Karpas-422 (cell line): ENCODE results near the gene KRTAP10-8. TPM values are rescaled to one million over a fixed set of nuclear protein-coding genes. Genes with fewer than 3 reads are reported as not detected.
"Not testable (repeated sequence)": the region's sequence is repeated elsewhere in the genome, so short reads cannot be mapped to it uniquely, and the experiment has no call there.

Source experiments
- DNase-seq: peaks from one replicate; pipeline ENCODE4 v3.0.0-alpha.2; 2015
- H2AFZ ChIP-seq: fragments of 200-600 bp; sonication (generic); 2 replicates; pipeline ENCODE4 v1.6.1; 2014; ENCODE audit warnings: antibody characterized with exemption, low read length, mixed read lengths
- H3K27ac ChIP-seq: fragments of 200-600 bp; sonication (generic); 2 replicates; pipeline ENCODE4 v1.5.1; 2014; ENCODE audit warnings: mild to moderate bottlenecking, low read length, moderate library complexity
- H3K27me3 ChIP-seq: fragments of 200-600 bp; sonication (generic); 2 replicates; pipeline ENCODE4 v1.6.1; 2014; ENCODE audit warnings: low read length, mixed read lengths
- H3K36me3 ChIP-seq: fragments of 200-600 bp; sonication (generic); 2 replicates; pipeline ENCODE4 v1.6.1; 2014; ENCODE audit warnings: low read length, mixed read lengths; ENCODE audit not compliant: insufficient read depth
- H3K4me1 ChIP-seq: fragments of 200-600 bp; sonication (generic); 2 replicates; pipeline ENCODE4 v1.6.1; 2014; ENCODE audit warnings: mild to moderate bottlenecking, low read length, mixed read lengths
- H3K4me2 ChIP-seq: fragments of 200-600 bp; sonication (generic); 2 replicates; pipeline ENCODE4 v1.6.1; 2014; ENCODE audit warnings: low read length, low read depth, mild to moderate bottlenecking; ENCODE audit not compliant: poor library complexity, severe bottlenecking
- H3K4me3 ChIP-seq: fragments of 200-600 bp; sonication (generic); 2 replicates; pipeline ENCODE4 v1.5.1; 2014; ENCODE audit warnings: mild to moderate bottlenecking, antibody characterized with exemption, low read length, mixed read lengths
- H3K79me2 ChIP-seq: fragments of 200-600 bp; sonication (generic); 2 replicates; pipeline ENCODE4 v1.6.1; 2014; ENCODE audit warnings: mild to moderate bottlenecking, low read length, mixed read lengths
- H3K9ac ChIP-seq: fragments of 200-600 bp; sonication (generic); 2 replicates; pipeline ENCODE4 v1.6.0; 2014; ENCODE audit warnings: low read length
- H3K9me2 ChIP-seq: fragments of 200-600 bp; sonication (generic), shearing (Covaris generic); replicated peaks from 2 replicates; pipeline ENCODE4 v1.6.0; 2014; ENCODE audit warnings: mild to moderate bottlenecking, low read length, moderate library complexity; ENCODE audit not compliant: insufficient read depth
- H3K9me3 ChIP-seq: fragments of 300-700, 200-600 bp; sonication (generic); 2 replicates; pipeline ENCODE4 v1.6.1; 2014; ENCODE audit warnings: low read length, mixed read lengths
- H4K20me1 ChIP-seq: fragments of 200-600 bp; sonication (generic); 2 replicates; pipeline ENCODE4 v1.6.1; 2014; ENCODE audit warnings: mild to moderate bottlenecking, antibody characterized with exemption, low read length, low read depth; ENCODE audit not compliant: insufficient read depth
- total RNA-seq: library from RNA; depleted of rRNA; stranded (reverse); fragments of >200 nt; shearing (Covaris generic); gene quantifications from 2 replicates; pipeline ENCODE4 v1.2.3, GENCODE V29; 2014; ENCODE audit warnings: low replicate concordance

Gene KRTAP10-8
- total RNA-seq, 1 experiment from 2014 or later, result not detected

DNA sequence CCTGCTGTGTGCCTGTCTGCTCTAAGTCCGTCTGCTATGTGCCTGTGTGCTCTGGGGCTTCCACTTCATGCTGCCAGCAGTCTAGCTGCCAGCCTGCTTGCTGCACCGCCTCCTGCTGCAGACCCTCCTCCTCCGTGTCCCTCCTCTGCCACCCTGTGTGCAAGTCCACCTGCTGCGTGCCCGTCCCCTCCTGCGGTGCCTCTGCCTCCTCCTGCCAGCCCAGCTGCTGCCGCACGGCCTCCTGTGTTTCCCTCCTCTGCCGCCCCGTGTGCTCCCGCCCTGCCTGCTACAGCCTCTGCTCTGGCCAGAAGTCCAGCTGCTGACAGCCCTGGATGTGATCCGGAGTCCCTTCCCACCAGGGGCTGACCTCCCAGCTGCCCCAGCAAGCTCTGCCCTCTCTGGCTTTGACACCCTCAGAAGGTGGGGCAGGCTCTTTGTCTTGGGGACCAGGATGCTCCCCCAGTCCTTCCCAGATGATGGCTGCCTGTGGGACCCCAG is 26.0 kb downstream of the KRTAP10-8 start:
- not testable (repeated sequence) for H4K20me1 ChIP-seq, H3K4me3 ChIP-seq, H3K9me3 ChIP-seq, H3K4me2 ChIP-seq, H3K79me2 ChIP-seq, H3K27me3 ChIP-seq, H3K4me1 ChIP-seq, H3K27ac ChIP-seq, H3K36me3 ChIP-seq, H3K9me2 ChIP-seq, DNase-seq, H3K9ac ChIP-seq, H2AFZ ChIP-seq

DNA sequence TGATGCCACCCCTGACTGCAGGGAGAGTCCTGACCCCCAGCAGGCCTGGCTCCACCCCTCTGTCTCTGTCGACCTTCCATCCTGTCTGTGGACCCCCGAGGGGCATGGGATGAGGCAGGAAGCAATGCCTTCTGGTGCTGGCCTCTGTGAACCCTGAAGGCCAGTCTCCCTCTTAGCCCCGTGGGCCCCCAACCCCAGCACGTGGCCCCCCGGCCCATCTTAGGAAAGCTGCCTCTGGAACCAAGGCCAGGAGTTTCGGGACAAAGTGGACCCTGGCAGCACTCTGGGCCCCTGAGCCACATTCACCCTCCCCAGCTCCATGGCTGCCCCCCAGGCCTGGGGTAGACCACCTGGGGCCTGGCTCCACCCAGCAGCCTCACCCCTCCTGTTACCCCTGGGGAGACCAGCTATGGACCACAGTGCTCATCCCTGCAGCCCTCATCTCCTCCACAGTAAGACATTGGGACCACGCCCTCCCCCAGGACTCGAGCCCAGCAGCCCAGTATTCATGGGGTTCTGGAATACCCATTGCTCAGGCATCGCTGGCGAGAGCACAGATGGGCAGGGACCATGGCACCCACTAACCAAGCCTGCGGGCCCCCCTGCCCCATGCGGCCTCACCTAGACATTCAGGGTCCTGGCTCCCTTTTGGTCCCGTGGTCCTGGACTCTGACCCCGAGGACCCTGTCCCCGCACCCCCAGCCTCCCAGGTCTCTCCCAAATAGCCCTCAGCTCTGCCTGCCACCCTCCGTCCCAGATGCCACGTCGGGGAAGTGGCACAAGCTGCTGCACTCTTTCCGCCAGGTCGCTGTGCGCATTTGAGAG is 26.8 kb downstream of the KRTAP10-8 start:
- not testable (repeated sequence) for H3K36me3 ChIP-seq, H3K4me1 ChIP-seq, H2AFZ ChIP-seq, H3K27ac ChIP-seq, H3K4me3 ChIP-seq, DNase-seq, H3K79me2 ChIP-seq, H3K9me2 ChIP-seq, H3K9me3 ChIP-seq, H3K27me3 ChIP-seq, H4K20me1 ChIP-seq, H3K4me2 ChIP-seq, H3K9ac ChIP-seq

DNA sequence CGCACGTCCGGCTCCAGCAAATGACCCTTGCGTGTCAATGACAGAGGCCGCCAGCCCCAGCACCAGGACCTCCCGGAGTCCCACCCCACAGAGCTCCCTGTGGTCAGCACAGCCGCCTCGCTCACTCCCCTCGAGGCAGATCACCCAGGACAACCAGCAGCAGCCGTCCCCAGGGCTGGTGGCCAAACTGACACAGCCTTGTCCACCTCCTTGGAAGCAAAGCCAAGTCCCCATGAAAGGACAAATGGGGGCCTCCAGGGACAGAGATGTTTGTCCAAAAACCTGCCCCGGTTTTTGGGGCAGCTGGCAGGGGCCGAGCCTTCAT is 27.4 kb downstream of the KRTAP10-8 start:
- H3K36me3 ChIP-seq, result no peaks in the 10 kb centered on the region
- no peak overlapping the region for H3K4me2 ChIP-seq
- H3K4me3 ChIP-seq, result no peak overlapping the region
- H3K9me2 ChIP-seq, result no peaks in the 10 kb centered on the region
- no peak for DNase-seq
- no peaks in the 10 kb centered on the region for H3K27me3 ChIP-seq
- no peak overlapping the region for H3K27ac ChIP-seq
- no peaks in the 10 kb centered on the region for H4K20me1 ChIP-seq
- H3K4me1 ChIP-seq, result no peaks in the 10 kb centered on the region
- H2AFZ ChIP-seq, result no peak overlapping the region
- H3K9ac ChIP-seq, result no peak overlapping the region
- H3K9me3 ChIP-seq, result no peaks in the 10 kb centered on the region
- no peaks in the 10 kb centered on the region for H3K79me2 ChIP-seq

DNA sequence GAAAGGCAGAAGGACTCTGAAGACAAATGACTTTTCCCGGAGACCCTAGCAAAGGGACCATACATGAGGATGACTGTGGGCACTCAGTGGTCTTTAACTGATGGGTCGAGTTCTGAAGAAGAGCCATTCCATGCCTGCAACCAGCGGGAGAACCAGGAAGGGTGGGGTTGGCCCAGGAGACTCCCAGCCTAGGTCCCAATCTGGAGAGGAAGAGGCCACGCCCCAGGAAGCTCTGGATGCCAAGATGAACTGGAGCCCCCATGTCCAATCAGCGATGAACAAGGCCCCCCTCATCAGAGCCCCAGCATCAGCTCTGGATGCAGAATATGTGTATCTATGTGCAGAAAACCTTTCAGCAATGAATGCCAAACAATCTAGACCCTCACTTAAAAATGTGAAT is 28.9 kb downstream of the KRTAP10-8 start:
- Histone ChIP-seq H3K4me1 (no peaks in the 10 kb centered on the region), H3K4me3 (no peak overlapping the region), H3K36me3 (no peaks in the 10 kb centered on the region), H3K9me2 (no peaks in the 10 kb centered on the region), H3K9me3 (peaks cover 5% of the 10 kb centered on the region; the same call in 1 of the 2 replicates), H4K20me1 (no peaks in the 10 kb centered on the region), H2AFZ (no peak overlapping the region), H3K9ac (no peak overlapping the region), H3K79me2 (no peaks in the 10 kb centered on the region), H3K4me2 (no peak overlapping the region), H3K27me3 (no peaks in the 10 kb centered on the region), H3K27ac (no peak overlapping the region)
- DNase-seq, result no peak

GRCh38 chr21:44643741-44644310 is 31.9 kb downstream of the KRTAP10-8 start:
- Histone ChIP-seq H3K4me1 (no peaks in the 10 kb centered on the region), H3K27ac (no peak overlapping the region), H3K9ac (no peak overlapping the region), H3K4me2 (no peak overlapping the region), H3K79me2 (no peaks in the 10 kb centered on the region), H3K9me2 (no peaks in the 10 kb centered on the region), H4K20me1 (no peaks in the 10 kb centered on the region), H3K27me3 (no peaks in the 10 kb centered on the region), H2AFZ (no peak overlapping the region), H3K9me3 (peaks cover 5% of the 10 kb centered on the region; the same call in 1 of the 2 replicates), H3K4me3 (no peak overlapping the region), H3K36me3 (no peaks in the 10 kb centered on the region)
- DNase-seq, result no peak

DNA sequence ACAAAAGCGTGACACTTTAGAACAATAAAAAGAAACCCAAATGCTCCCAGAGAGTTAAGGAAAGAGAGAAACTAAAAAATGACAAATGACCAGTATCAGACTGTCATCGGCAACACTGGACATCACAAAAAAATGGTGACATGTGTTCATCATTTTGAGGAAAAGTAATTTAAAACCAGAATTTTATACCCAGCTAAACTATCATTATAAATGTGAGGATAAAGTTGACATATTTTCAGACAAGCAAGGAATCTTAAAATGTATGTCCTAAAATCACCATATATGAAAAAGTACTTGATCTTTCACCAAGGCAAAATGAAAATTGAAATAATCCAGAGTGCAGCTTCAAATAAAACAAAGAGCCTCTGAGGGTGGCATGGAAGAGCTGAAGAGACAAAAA is 33.0 kb downstream of the KRTAP10-8 start:
- Histone ChIP-seq H3K27me3 (no peaks in the 10 kb centered on the region), H3K4me2 (no peak overlapping the region), H3K36me3 (no peaks in the 10 kb centered on the region), H3K79me2 (no peaks in the 10 kb centered on the region), H3K9me2 (no peaks in the 10 kb centered on the region), H3K9me3 (peaks cover 5% of the 10 kb centered on the region; the same call in 1 of the 2 replicates), H3K27ac (no peak overlapping the region), H3K4me3 (no peak overlapping the region), H3K4me1 (no peaks in the 10 kb centered on the region), H3K9ac (no peak overlapping the region), H2AFZ (no peak overlapping the region), H4K20me1 (no peaks in the 10 kb centered on the region)
- DNase-seq, result no peak

DNA sequence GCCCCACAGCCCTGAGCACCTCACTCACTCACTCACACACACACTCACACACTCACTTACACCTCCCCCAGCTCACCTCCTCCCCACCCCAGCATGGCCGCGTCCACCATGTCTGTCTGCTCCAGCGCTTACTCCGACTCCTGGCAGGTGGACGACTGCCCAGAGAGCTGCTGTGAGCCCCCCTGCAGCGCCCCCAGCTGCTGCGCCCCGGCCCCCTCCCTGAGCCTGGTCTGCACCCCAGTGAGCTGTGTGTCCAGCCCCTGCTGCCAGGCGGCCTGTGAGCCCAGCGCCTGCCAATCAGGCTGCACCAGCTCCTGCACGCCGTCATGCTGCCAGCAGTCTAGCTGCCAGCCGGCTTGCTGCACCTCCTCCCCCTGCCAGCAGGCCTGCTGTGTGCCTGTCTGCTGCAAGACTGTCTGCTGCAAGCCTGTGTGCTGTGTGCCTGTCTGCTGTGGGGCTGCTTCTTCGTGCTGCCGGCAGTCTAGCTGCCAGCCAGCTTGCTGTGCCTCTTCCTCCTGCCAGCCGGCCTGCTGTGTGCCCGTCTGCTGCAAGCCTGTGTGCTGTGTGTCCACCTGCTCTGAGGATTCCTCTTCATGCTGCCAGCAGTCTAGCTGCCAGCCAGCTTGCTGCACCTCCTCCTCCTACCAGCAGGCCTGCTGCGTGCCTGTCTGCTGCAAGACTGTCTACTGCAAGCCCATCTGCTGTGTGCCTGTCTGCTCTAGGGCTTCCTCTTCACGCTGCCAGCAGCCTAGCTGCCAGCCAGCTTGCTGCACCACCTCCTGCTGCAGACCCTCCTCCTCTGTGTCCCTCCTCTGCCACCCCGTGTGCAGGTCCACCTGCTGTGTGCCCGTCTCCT is 34.7 kb downstream of the KRTAP10-8 start, which contains the start of gene KRTAP10-11:
KRTAP10-11 (plus strand) TSS at position 49 of the 856 bp plus-strand sequence; CDS start at position 94, 45 bp downstream.
- not testable (repeated sequence) for H3K4me2 ChIP-seq, H3K27ac ChIP-seq, H3K27me3 ChIP-seq, H3K9ac ChIP-seq, H3K79me2 ChIP-seq, H3K9me2 ChIP-seq, H3K36me3 ChIP-seq, H3K4me1 ChIP-seq, DNase-seq, H4K20me1 ChIP-seq, H3K4me3 ChIP-seq, H3K9me3 ChIP-seq, H2AFZ ChIP-seq

DNA sequence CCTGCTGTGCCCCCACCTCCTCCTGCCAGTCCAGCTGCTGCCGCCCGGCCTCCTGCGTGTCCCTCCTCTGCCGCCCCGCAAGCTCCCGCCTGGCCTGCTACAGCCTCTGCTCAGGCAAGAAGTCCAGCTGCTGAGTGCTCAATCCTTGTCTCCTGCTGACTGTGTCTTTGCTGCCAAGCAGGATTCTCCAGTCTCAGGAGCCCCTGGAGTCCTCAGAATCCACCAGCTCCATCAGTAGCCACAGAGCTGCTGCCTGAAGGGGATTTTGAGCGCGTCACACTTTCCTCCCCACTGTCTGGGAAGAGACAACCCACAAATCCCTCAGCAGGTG is 35.3 kb downstream of the KRTAP10-8 start:
- no peaks in the 10 kb centered on the region for H3K79me2 ChIP-seq
- DNase-seq, result no peak
- no peak overlapping the region for H3K27ac ChIP-seq
- no peak overlapping the region for H3K4me2 ChIP-seq
- H2AFZ ChIP-seq, result no peak overlapping the region
- H3K4me3 ChIP-seq, result no peak overlapping the region
- no peaks in the 10 kb centered on the region for H3K9me2 ChIP-seq
- H3K4me1 ChIP-seq, result no peaks in the 10 kb centered on the region
- H4K20me1 ChIP-seq, result no peaks in the 10 kb centered on the region
- H3K36me3 ChIP-seq, result no peaks in the 10 kb centered on the region
- H3K27me3 ChIP-seq, result no peaks in the 10 kb centered on the region
- H3K9ac ChIP-seq, result no peak overlapping the region
- H3K9me3 ChIP-seq, result peaks cover 5% of the 10 kb centered on the region; the same call in 1 of the 2 replicates
